Loucy (cell line): Measurements from ENCODE around the gene RAB30.

ENCODE experiments used
- H2AFZ ChIP-seq: fragments of 200-600 bp; sonication (generic); 2 replicates; pipeline ENCODE4 v1.6.0; 2016; ENCODE audit warnings: antibody characterized with exemption, mild to moderate bottlenecking, low read length, moderate library complexity
- H3F3A ChIP-seq: fragments of 200-600 bp; 2 replicates; pipeline ENCODE4 v1.6.0; 2016; ENCODE audit warnings: antibody characterized with exemption, low read depth, mild to moderate bottlenecking
- H3K27me3 ChIP-seq: fragments of 200-600 bp; sonication (generic); 2 replicates; pipeline ENCODE4 v1.6.1; 2014; ENCODE audit warnings: low read length, mild to moderate bottlenecking; ENCODE audit not compliant: insufficient read depth, poor library complexity, severe bottlenecking
- H3K36me3 ChIP-seq: fragments of 200-600 bp; sonication (generic); 2 replicates; pipeline ENCODE4 v1.6.1; 2016; ENCODE audit warnings: low read length; ENCODE audit not compliant: insufficient read depth
- H3K4me1 ChIP-seq: fragments of 200-600 bp; sonication (generic); 2 replicates; pipeline ENCODE4 v1.5.1; 2014; ENCODE audit warnings: low read length, mild to moderate bottlenecking; ENCODE audit not compliant: insufficient read depth, poor library complexity, severe bottlenecking
- H3K4me2 ChIP-seq: fragments of 200-600 bp; sonication (generic); 2 replicates; pipeline ENCODE4 v1.6.0; 2014; ENCODE audit warnings: antibody characterized with exemption, low read length, low read depth, mild to moderate bottlenecking; ENCODE audit not compliant: poor library complexity, severe bottlenecking
- H3K4me3 ChIP-seq: fragments of 200-600 bp; sonication (generic); 2 replicates; pipeline ENCODE4 v1.5.1; 2014; ENCODE audit warnings: low read length, mild to moderate bottlenecking, mixed read lengths; ENCODE audit not compliant: poor library complexity, severe bottlenecking
- H3K79me2 ChIP-seq: fragments of 200-600 bp; sonication (generic); 2 replicates; pipeline ENCODE4 v1.6.1; 2014; ENCODE audit warnings: low read length; ENCODE audit not compliant: insufficient read depth
- H3K9ac ChIP-seq: fragments of 200-600 bp; sonication (generic); 2 replicates; pipeline ENCODE4 v1.6.0; 2014; ENCODE audit warnings: mild to moderate bottlenecking, low read depth, low read length, moderate library complexity; ENCODE audit not compliant: poor library complexity, severe bottlenecking
- H3K9me2 ChIP-seq: fragments of 200-600 bp; sonication (generic); replicated peaks from 2 replicates; pipeline ENCODE4 v1.6.1; 2016; ENCODE audit warnings: low read depth, low read length, mixed read lengths
- H3K9me3 ChIP-seq: fragments of 200-600 bp; sonication (generic); 2 replicates; pipeline ENCODE4 v1.6.1; 2014; ENCODE audit warnings: mild to moderate bottlenecking, antibody characterized with exemption, low read length, low read depth; ENCODE audit not compliant: insufficient read depth
- H4K20me1 ChIP-seq: fragments of 200-600 bp; sonication (generic); 2 replicates; pipeline ENCODE4 v1.6.0; 2014; ENCODE audit warnings: antibody characterized with exemption, low read length, mild to moderate bottlenecking; ENCODE audit not compliant: insufficient read depth, poor library complexity, severe bottlenecking
- CTCF ChIP-seq: fragments of 200-600 bp; sonication (generic); conservative IDR thresholded peaks from 2 replicates; pipeline ENCODE4 v1.5.1; 2014; ENCODE audit warnings: mild to moderate bottlenecking, antibody characterized with exemption, low read length
- EZH2phosphoT487 ChIP-seq: fragments of 200-600 bp; IDR thresholded peaks from 2 replicates; pipeline ENCODE4 v1.6.1; 2018; ENCODE audit warnings: antibody characterized with exemption, mild to moderate bottlenecking, moderate library complexity, borderline replicate concordance

Gene RAB30

GRCh38 chr11:82988936-82989627, 82.6 kb downstream of the RAB30 start:
- Histone ChIP-seq H3K27me3 (no peaks in the 10 kb centered on the region), H3K4me1 (peaks cover 3% of the 10 kb centered on the region), H3K9me2 (no peaks in the 10 kb centered on the region), H3K4me2 (no peak overlapping the region), H3F3A (no peaks in the 10 kb centered on the region), H3K4me3 (no peak overlapping the region), H2AFZ (no peak overlapping the region), H3K9ac (no peak overlapping the region), H3K9me3 (no peaks in the 10 kb centered on the region), H3K36me3 (peaks cover 3% of the 10 kb centered on the region; the same call in 1 of the 2 replicates), H3K79me2 (no peaks in the 10 kb centered on the region), H4K20me1 (no peaks in the 10 kb centered on the region)
- TF ChIP-seq CTCF (no peak), EZH2phosphoT487 (no peak)

DNA sequence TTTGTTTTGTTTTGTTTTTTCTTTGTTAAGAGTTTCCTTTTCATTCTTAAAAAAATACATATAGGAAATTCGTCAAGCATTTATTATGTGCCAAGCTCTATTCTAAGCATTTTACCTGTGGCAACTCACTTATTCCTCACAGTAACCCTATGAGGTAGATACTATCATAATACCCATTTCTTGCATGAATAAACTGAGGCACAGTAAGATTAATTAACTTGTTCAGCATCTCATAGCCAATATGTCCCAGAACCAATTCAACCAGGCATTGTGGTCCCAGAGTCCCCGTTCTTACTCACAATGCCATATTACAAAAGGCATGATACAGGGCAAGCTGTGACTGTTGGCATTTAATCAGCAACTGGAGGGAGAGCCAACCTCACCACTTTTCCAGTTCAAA, 83.7 kb downstream of the RAB30 start:
- Histone ChIP-seq H3K27me3 (no peaks in the 10 kb centered on the region), H3K9me3 (no peaks in the 10 kb centered on the region), H4K20me1 (no peaks in the 10 kb centered on the region), H3K79me2 (no peaks in the 10 kb centered on the region), H3K9ac (no peak overlapping the region), H3F3A (no peaks in the 10 kb centered on the region), H3K4me2 (no peak overlapping the region), H3K4me1 (peaks cover 3% of the 10 kb centered on the region), H3K36me3 (peaks cover 3% of the 10 kb centered on the region; the same call in 1 of the 2 replicates), H3K4me3 (no peak overlapping the region), H3K9me2 (no peaks in the 10 kb centered on the region), H2AFZ (no peak overlapping the region)
- no peak for TF ChIP-seq EZH2phosphoT487
- no peak for TF ChIP-seq CTCF

DNA sequence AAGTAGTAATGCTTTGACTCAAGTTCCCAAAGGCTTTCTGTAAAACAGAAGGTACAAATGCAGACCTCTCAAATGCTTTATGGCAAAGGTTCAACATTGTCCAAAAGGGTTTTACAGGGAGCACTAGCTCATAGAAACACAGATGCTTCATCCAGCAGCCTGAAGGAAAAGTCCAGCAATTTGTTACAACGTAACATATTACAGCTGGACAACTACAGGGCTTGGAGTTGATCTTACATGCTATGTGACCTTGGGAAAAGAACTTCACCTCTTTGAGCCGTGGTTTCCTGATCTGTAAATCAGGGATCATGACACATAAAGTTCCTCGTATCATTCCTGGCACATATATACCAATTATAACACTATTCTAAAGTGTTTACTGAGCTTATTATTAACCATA, 85.3 kb downstream of the RAB30 start:
- Histone ChIP-seq H3K4me2 (no peak overlapping the region), H3K9me3 (no peaks in the 10 kb centered on the region), H3F3A (no peaks in the 10 kb centered on the region), H3K36me3 (peaks cover 3% of the 10 kb centered on the region; the same call in 1 of the 2 replicates), H4K20me1 (no peaks in the 10 kb centered on the region), H3K9ac (no peak overlapping the region), H3K4me1 (no peaks in the 10 kb centered on the region), H3K79me2 (no peaks in the 10 kb centered on the region), H3K4me3 (no peak overlapping the region), H3K27me3 (no peaks in the 10 kb centered on the region), H3K9me2 (no peaks in the 10 kb centered on the region), H2AFZ (no peak overlapping the region)
- TF ChIP-seq CTCF (no peak), EZH2phosphoT487 (no peak)
